PC-3 (cell line): ENCODE results near the gene EPHB2. TPM values are rescaled to one million over a fixed set of nuclear protein-coding genes. Genes with fewer than 3 reads are reported as not detected.

Source experiments
- ATAC-seq: fragments of 200-7000 bp; cut with Tn5 transposase; 2 replicates; pipeline ENCODE4 v1.9.1; 2020; ENCODE audit warnings: mild to moderate bottlenecking, moderate library complexity
- BruUV-seq: library from RNA; stranded (reverse); fragments of 400-500 nt; replicated peaks from 2 replicates; lab custom pipeline; 2021; lab: Mats Ljungman, UMichigan
- CTCF ChIA-PET: fragments of 300-600 bp; sonication (Branson Sonifier 250); formaldehyde crosslinking; loops from one replicate; lab custom pipeline; 2022; ENCODE audit warnings: antibody characterized with exemption; lab: Charles Lee
- POLR2A ChIA-PET: fragments of 300-600 bp; sonication (Branson Sonifier 250); formaldehyde crosslinking; loops from one replicate; lab custom pipeline; 2022; ENCODE audit warnings: antibody characterized with exemption; ENCODE audit not compliant: unreplicated experiment; lab: Charles Lee
- DNase-seq: peaks from one replicate; pipeline ENCODE4 v3.0.0-alpha.2; 2015
- H2AFZ ChIP-seq: fragments of 300-600 bp; sonication (generic); 2 replicates; pipeline ENCODE4 v1.6.0; 2016; ENCODE audit warnings: antibody characterized with exemption, low read length
- H3F3A ChIP-seq: fragments of 300-600 bp; sonication (generic); one replicate; pipeline ENCODE4 v1.6.0; 2017; ENCODE audit warnings: antibody characterized with exemption, low read length, control low read depth, mild to moderate bottlenecking; ENCODE audit not compliant: unreplicated experiment
- H3K27ac ChIP-seq: fragments of 300-600 bp; sonication (generic); 2 replicates; pipeline ENCODE4 v1.5.1; 2016; ENCODE audit warnings: mild to moderate bottlenecking, low read length
- H3K27me3 ChIP-seq: fragments of 300-600 bp; sonication (generic); 2 replicates; pipeline ENCODE4 v1.6.1; 2016; ENCODE audit warnings: low read length, mixed read lengths
- H3K36me3 ChIP-seq: fragments of 300-600 bp; sonication (generic); 2 replicates; pipeline ENCODE4 v1.6.1; 2016; ENCODE audit warnings: low read depth, mixed run types, low read length, mixed read lengths
- H3K4me1 ChIP-seq: fragments of 300-600 bp; sonication (generic); 2 replicates; pipeline ENCODE4 v1.5.1; 2016; ENCODE audit warnings: low read length; ENCODE audit not compliant: insufficient read depth
- H3K4me2 ChIP-seq: fragments of 300-600 bp; sonication (generic); 2 replicates; pipeline ENCODE4 v1.6.0; 2016; ENCODE audit warnings: low read length
- H3K4me3 ChIP-seq: fragments of 300-600 bp; sonication (generic); 2 replicates; pipeline ENCODE4 v1.5.1; 2016; ENCODE audit warnings: mild to moderate bottlenecking, low read length, mixed read lengths
- H3K79me2 ChIP-seq: fragments of 300-600 bp; sonication (generic); 2 replicates; pipeline ENCODE4 v1.6.1; 2017; ENCODE audit warnings: low read length, mixed read lengths
- H3K9ac ChIP-seq: fragments of 300-600 bp; sonication (generic); 2 replicates; pipeline ENCODE4 v1.6.0; 2016; ENCODE audit warnings: mild to moderate bottlenecking, low read length
- H3K9me2 ChIP-seq: fragments of 300-600 bp; sonication (generic); replicated peaks from 2 replicates; pipeline ENCODE4 v1.6.1; 2016; ENCODE audit warnings: mixed run types, low read length, mixed read lengths
- H3K9me3 ChIP-seq: fragments of 300-600 bp; sonication (generic); 2 replicates; pipeline ENCODE4 v1.6.1; 2016; ENCODE audit warnings: low read length, mixed read lengths
- H4K20me1 ChIP-seq: fragments of 300-600 bp; sonication (generic); 2 replicates; pipeline ENCODE4 v1.6.1; 2016; ENCODE audit warnings: low read length, mixed read lengths
- EZH2 ChIP-seq: fragments of 300-600 bp; sonication (generic); IDR thresholded peaks from one replicate; pipeline ENCODE4 v1.6.1; 2017; ENCODE audit warnings: antibody characterized with exemption, mild to moderate bottlenecking, low read length; ENCODE audit not compliant: unreplicated experiment
- EZH2phosphoT487 ChIP-seq: fragments of 300-600 bp; sonication (generic); IDR thresholded peaks from 2 replicates; pipeline ENCODE4 v1.6.1; 2018; ENCODE audit warnings: mild to moderate bottlenecking, antibody characterized with exemption, low read length, borderline replicate concordance
- intact Hi-C: fragments of 100-400 bp; cut with micrococcal nuclease; formaldehyde crosslinking; loops from 2 replicates; pipeline ENCODE4 v1.9.0; 2023
- total RNA-seq: library from RNA; depleted of rRNA; stranded (reverse); fragments of >200 nt; gene quantifications from 2 replicates; pipeline ENCODE4 v1.2.3, GENCODE V29; 2014
- TF ChIP-seq, protein P1 (sequence below): fragments of 300-600 bp; sonication (generic); conservative IDR thresholded peaks from 2 replicates; pipeline ENCODE4 v1.5.1; 2017; ENCODE audit warnings: antibody characterized with exemption, low read depth, mild to moderate bottlenecking, low read length

Gene EPHB2
- total RNA-seq, 1 experiment from 2014 or later = 23.2 TPM

DNA sequence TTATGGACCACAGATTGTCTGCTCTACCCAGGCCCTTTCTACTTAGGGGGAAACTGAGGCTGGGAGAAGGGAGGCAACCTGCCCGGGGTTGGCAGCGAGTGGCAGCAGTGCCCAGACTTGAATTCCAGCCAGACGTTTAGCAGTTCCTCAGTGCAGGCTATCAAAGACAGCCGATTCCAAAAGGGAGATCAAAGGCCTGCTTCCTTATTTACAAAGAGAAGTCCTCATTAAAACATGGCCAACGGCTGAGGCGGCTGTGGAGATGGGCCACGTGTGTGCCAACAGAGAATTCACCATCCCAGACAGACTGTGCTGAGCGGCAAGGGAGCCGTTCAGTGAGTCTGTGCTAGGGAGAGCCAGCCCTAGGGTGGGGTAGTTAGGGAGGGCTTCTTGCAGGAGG is 29.9 kb upstream of the EPHB2 start:
- BruUV-seq = no TSS peak
- Histone ChIP-seq H3K9me3 (no peaks in the 10 kb centered on the region), H3K4me3 (no peak overlapping the region), H4K20me1 (no peaks in the 10 kb centered on the region), H3K36me3 (no peaks in the 10 kb centered on the region), H3K27me3 (no peaks in the 10 kb centered on the region), H3K4me1 (no peaks in the 10 kb centered on the region), H3K27ac (no peak overlapping the region), H3F3A (no peaks in the 10 kb centered on the region), H3K4me2 (no peak overlapping the region), H3K9ac (no peak overlapping the region), H2AFZ (no peak overlapping the region), H3K79me2 (no peaks in the 10 kb centered on the region), H3K9me2 (no peaks in the 10 kb centered on the region)
- TF ChIP-seq EZH2 = no peak
- TF ChIP-seq EZH2phosphoT487 = no peak
- TF ChIP-seq, protein P1, sequence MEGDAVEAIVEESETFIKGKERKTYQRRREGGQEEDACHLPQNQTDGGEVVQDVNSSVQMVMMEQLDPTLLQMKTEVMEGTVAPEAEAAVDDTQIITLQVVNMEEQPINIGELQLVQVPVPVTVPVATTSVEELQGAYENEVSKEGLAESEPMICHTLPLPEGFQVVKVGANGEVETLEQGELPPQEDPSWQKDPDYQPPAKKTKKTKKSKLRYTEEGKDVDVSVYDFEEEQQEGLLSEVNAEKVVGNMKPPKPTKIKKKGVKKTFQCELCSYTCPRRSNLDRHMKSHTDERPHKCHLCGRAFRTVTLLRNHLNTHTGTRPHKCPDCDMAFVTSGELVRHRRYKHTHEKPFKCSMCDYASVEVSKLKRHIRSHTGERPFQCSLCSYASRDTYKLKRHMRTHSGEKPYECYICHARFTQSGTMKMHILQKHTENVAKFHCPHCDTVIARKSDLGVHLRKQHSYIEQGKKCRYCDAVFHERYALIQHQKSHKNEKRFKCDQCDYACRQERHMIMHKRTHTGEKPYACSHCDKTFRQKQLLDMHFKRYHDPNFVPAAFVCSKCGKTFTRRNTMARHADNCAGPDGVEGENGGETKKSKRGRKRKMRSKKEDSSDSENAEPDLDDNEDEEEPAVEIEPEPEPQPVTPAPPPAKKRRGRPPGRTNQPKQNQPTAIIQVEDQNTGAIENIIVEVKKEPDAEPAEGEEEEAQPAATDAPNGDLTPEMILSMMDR = no peak
- intact Hi-C loops = no loop called here
- ChIA-PET POLR2A (no interaction called here), CTCF (no interaction called here)
- ATAC-seq (no peak), DNase-seq (no peak)

DNA sequence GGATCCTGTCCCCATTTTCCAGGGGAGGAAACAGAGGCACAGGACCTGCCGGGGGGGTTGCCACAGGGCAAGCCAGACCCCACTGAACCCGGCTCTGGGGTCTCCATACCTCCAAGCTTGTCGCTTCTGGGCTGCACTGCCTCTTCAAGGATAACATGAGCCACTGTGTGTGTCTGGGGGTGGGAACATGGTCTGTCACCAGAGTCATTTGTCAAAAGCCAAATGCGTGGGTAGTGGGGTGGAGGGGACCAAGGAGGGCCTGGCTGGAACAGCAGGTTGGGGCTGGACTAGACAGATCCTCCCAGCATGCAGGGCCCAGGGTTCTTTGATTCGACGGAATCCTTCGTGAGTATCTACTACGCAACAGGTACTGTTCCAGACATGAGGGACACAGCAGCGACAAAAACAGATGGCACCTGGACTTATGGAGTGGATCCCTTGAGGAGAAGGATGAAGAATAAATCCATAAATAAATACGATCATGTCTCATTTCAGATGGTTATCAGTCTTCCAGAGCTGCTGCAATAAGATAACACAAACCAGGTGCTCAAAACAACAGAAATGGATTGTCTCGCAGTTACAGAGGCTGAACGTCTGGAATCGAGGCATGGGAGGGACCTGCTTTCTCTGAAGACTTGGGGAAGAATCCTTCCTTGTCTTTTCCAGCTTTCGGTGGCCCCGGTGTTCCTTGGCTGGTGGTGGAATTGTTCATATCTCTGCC is 28.9 kb upstream of the EPHB2 start:
- Histone ChIP-seq H3K27me3 (no peaks in the 10 kb centered on the region), H3K9me3 (no peaks in the 10 kb centered on the region), H4K20me1 (no peaks in the 10 kb centered on the region), H3K27ac (no peak overlapping the region), H2AFZ (no peak overlapping the region), H3K79me2 (no peaks in the 10 kb centered on the region), H3F3A (no peaks in the 10 kb centered on the region), H3K9me2 (no peaks in the 10 kb centered on the region), H3K4me1 (no peaks in the 10 kb centered on the region), H3K4me3 (no peak overlapping the region), H3K4me2 (no peak overlapping the region), H3K36me3 (no peaks in the 10 kb centered on the region), H3K9ac (no peak overlapping the region)
- no TSS peak for BruUV-seq
- TF ChIP-seq, protein P1 = no peak
- no peak for TF ChIP-seq EZH2phosphoT487
- TF ChIP-seq EZH2 = no peak
- POLR2A ChIA-PET = no interaction called here
- ATAC-seq (no peak), DNase-seq (no peak)
- CTCF ChIA-PET = no interaction called here
- intact Hi-C loops = no loop called here

DNA sequence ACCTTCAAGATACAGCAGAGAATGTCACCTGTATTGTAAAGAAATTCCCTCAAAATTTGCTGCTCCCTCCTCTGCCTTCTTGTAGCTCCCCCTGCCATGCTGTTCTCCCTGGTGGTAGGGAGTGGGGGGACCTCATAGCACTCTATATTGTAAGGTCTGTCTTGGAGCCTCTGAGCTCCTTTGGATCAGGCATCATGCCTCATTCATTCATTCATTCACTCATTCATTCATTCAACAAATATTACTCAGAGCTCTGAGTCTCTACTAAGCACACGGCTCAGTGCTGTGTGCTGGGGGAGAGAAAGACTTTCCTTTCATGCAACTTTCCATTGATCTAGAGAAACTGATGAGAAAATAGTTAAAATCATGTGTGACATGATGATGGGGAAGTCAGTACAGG is 27.1 kb upstream of the EPHB2 start:
- intact Hi-C loops = no loop called here
- ATAC-seq = no peak
- Histone ChIP-seq H4K20me1 (no peaks in the 10 kb centered on the region), H3K27ac (no peak overlapping the region), H3K9me3 (no peaks in the 10 kb centered on the region), H3K4me3 (no peak overlapping the region), H3F3A (no peaks in the 10 kb centered on the region), H3K36me3 (no peaks in the 10 kb centered on the region), H3K79me2 (no peaks in the 10 kb centered on the region), H2AFZ (no peak overlapping the region), H3K9me2 (no peaks in the 10 kb centered on the region), H3K4me1 (0 out of 2 replicates have a peak, but pooled peaks cover under 1% of the 10 kb centered on the region), H3K27me3 (no peaks in the 10 kb centered on the region), H3K9ac (no peak overlapping the region), H3K4me2 (no peak overlapping the region)
- BruUV-seq = no TSS peak
- no peak for DNase-seq
- ChIA-PET POLR2A (no interaction called here), CTCF (no interaction called here)
- TF ChIP-seq, protein P1 = no peak
- TF ChIP-seq EZH2 (no peak), EZH2phosphoT487 (no peak)
